ENCODE measurements around the gene ANKRD63. TPM values are rescaled to one million over a fixed set of nuclear protein-coding genes. Genes with fewer than 3 reads are reported as not detected.

Gene ANKRD63
- total and polyA plus RNA-seq, 2 donors, result not detected

DNA sequence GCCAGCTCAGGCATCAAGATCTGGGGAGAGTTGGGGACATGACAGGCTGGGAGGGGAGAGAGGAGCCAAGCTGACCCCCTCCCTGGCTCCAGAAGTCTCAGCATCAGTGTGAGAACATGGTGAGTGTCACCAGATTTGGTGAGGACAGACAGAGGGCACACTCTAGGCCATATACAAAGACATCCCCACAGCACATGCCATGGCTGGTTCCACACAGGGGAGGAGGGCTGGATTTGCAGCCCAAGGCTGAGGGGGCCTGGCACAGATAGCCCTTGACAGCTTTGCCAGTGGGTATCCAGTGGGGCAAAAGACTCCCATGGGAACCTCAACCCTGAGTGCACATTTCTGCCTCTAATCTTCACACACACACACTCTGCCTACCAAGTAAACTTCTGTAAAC is 10.1 kb upstream of the ANKRD63 start:
- Histone ChIP-seq H3K4me3 (ENCODE audit: low read length in 2 of 2) (no peak overlapping the region), H3K4me1 (ENCODE audit: control insufficient read depth in 2 of 2, insufficient read depth in 2 of 2, low read length in 2 of 2) (peaks cover 0 to 5% of the 10 kb centered on the region in 2 donors), H3K9me3 (ENCODE audit: control insufficient read depth in 2 of 2, insufficient read depth in 1 of 2, low read length in 1 of 2) (no peaks in the 10 kb centered on the region), H3K36me3 (ENCODE audit: control insufficient read depth in 2 of 2, insufficient read depth in 2 of 2, low read length in 1 of 2) (peaks cover 25 to 34% of the 10 kb centered on the region in 2 donors), H3K27me3 (ENCODE audit: control insufficient read depth in 2 of 2, insufficient read depth in 1 of 2, low read length in 1 of 2) (no peaks in the 10 kb centered on the region), H3K27ac (ENCODE audit: low read depth in 1 of 2, low read length in 1 of 2) (no peak overlapping the region)
- no peak for DNase-seq (ENCODE audit: low read depth in 6 of 9, low spot score in 9 of 9)

DNA sequence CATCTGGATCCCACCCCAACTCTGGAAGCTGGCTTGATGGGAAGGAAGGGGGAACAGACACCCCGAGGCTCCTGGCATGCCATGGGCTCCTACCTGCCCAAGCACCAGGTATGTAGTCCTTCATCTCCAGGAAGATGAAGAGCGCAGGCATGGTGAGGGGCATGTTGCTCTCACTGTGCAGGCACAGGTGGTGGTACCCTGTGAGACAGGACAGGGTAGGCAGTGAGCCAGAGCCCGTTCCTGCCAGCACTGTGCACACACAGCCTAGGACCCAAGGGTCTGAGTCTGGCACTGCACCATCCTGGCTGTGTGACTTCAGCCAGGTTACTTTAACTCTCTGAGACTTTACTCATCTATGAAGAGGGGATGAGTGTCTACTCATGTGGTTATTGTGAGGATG is 9.4 kb upstream of the ANKRD63 start:
- Histone ChIP-seq H3K27ac (ENCODE audit: low read depth in 1 of 2, low read length in 1 of 2) (no peak overlapping the region), H3K9me3 (ENCODE audit: control insufficient read depth in 2 of 2, insufficient read depth in 1 of 2, low read length in 1 of 2) (no peaks in the 10 kb centered on the region), H3K4me1 (ENCODE audit: control insufficient read depth in 2 of 2, insufficient read depth in 2 of 2, low read length in 2 of 2) (peaks cover 0 to 5% of the 10 kb centered on the region in 2 donors), H3K36me3 (ENCODE audit: control insufficient read depth in 2 of 2, insufficient read depth in 2 of 2, low read length in 1 of 2) (peaks cover 23 to 33% of the 10 kb centered on the region in 2 donors), H3K4me3 (ENCODE audit: low read length in 2 of 2) (no peak overlapping the region), H3K27me3 (ENCODE audit: control insufficient read depth in 2 of 2, insufficient read depth in 1 of 2, low read length in 1 of 2) (no peaks in the 10 kb centered on the region)
- DNase-seq (ENCODE audit: low read depth in 6 of 9, low spot score in 9 of 9), result no peak
- WGBS, result 98% methylated on average over 3 of the region's 3 CpGs

- no peak for DNase-seq (ENCODE audit: low read depth in 6 of 9, low spot score in 9 of 9)
- Histone ChIP-seq H3K27ac (ENCODE audit: low read depth in 1 of 2, low read length in 1 of 2) (no peak overlapping the region), H3K4me3 (ENCODE audit: low read length in 2 of 2) (no peak overlapping the region), H3K9me3 (ENCODE audit: control insufficient read depth in 2 of 2, insufficient read depth in 1 of 2, low read length in 1 of 2) (no peaks in the 10 kb centered on the region), H3K27me3 (ENCODE audit: control insufficient read depth in 2 of 2, insufficient read depth in 1 of 2, low read length in 1 of 2) (peaks cover 0 to 3% of the 10 kb centered on the region in 2 donors), H3K36me3 (ENCODE audit: control insufficient read depth in 2 of 2, insufficient read depth in 2 of 2, low read length in 1 of 2) (peaks cover 23 to 33% of the 10 kb centered on the region in 2 donors), H3K4me1 (ENCODE audit: control insufficient read depth in 2 of 2, insufficient read depth in 2 of 2, low read length in 2 of 2) (peaks cover 0 to 5% of the 10 kb centered on the region in 2 donors)
- 94% methylated on average over 68 of the region's 68 CpGs for WGBS
Observed at GRCh38 chr15:40290918-40291574, 8.2 kb upstream of the ANKRD63 start.

- Histone ChIP-seq H3K4me3 (ENCODE audit: low read length in 2 of 2) (no peak overlapping the region), H3K9me3 (ENCODE audit: control insufficient read depth in 2 of 2, insufficient read depth in 1 of 2, low read length in 1 of 2) (no peaks in the 10 kb centered on the region), H3K36me3 (ENCODE audit: control insufficient read depth in 2 of 2, insufficient read depth in 2 of 2, low read length in 1 of 2) (peaks cover 23 to 33% of the 10 kb centered on the region in 2 donors), H3K27me3 (ENCODE audit: control insufficient read depth in 2 of 2, insufficient read depth in 1 of 2, low read length in 1 of 2) (peaks cover 0 to 7% of the 10 kb centered on the region in 2 donors), H3K4me1 (ENCODE audit: control insufficient read depth in 2 of 2, insufficient read depth in 2 of 2, low read length in 2 of 2) (peaks cover 0 to 5% of the 10 kb centered on the region in 2 donors), H3K27ac (ENCODE audit: low read depth in 1 of 2, low read length in 1 of 2) (no peak overlapping the region)
- WGBS, result 92% methylated on average over 12 of the region's 12 CpGs
- DNase-seq (ENCODE audit: low read depth in 6 of 9, low spot score in 9 of 9), result no peak
Observed at GRCh38 chr15:40290545-40290917, 7.7 kb upstream of the ANKRD63 start.

DNA sequence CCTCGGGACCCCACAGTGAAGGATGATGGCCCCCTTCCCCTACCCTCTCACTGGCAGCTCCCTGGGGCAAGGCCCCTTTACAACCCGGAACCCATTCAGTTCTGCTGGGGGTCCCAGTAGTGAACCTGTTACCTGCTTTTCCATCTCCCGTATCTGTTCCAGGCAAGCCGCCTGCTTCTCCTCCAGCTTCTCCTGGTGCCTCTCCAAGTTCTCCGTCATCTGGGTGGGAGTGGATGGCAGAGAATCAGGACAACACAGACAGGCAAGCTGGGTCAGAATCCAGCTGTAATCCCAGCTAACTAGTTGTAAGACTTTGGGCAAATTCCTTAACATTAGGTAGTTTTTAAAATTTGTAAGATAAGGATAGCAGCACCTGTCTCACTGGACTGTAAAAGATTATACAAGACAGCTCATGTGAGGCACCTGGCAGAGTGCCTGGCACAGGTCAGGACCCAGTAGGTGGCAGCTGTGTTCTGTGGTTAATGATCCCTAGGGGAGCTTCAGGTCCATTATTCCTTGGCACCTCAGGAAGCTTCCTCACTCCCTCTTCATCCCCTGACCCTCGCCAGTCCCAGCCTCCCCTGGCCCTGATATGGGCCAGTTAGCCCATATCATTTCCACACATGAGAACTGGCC is 6.4 kb upstream of the ANKRD63 start:
- H3K36me3 ChIP-seq (ENCODE audit: control insufficient read depth in 2 of 2, insufficient read depth in 2 of 2, low read length in 1 of 2), result peaks cover 17 to 33% of the 10 kb centered on the region in 2 donors
- no peak for DNase-seq (ENCODE audit: low read depth in 6 of 9, low spot score in 9 of 9)
- H3K27ac ChIP-seq (ENCODE audit: low read depth in 1 of 2, low read length in 1 of 2), result no peak overlapping the region
- peaks cover 6 to 18% of the 10 kb centered on the region in 2 donors for H3K27me3 ChIP-seq (ENCODE audit: control insufficient read depth in 2 of 2, insufficient read depth in 1 of 2, low read length in 1 of 2)
- no peaks in the 10 kb centered on the region for H3K9me3 ChIP-seq (ENCODE audit: control insufficient read depth in 2 of 2, insufficient read depth in 1 of 2, low read length in 1 of 2)
- 83% methylated on average over 6 of the region's 6 CpGs for WGBS
- no peak overlapping the region for H3K4me3 ChIP-seq (ENCODE audit: low read length in 2 of 2)
- H3K4me1 ChIP-seq (ENCODE audit: control insufficient read depth in 2 of 2, insufficient read depth in 2 of 2, low read length in 2 of 2), result peaks cover 0 to 5% of the 10 kb centered on the region in 2 donors

- DNase-seq (ENCODE audit: low read depth in 6 of 9, low spot score in 9 of 9), result no peak
- Histone ChIP-seq H3K36me3 (ENCODE audit: control insufficient read depth in 2 of 2, insufficient read depth in 2 of 2, low read length in 1 of 2) (peaks cover 12 to 27% of the 10 kb centered on the region in 2 donors), H3K4me3 (ENCODE audit: low read length in 2 of 2) (no peak overlapping the region), H3K27ac (ENCODE audit: low read depth in 1 of 2, low read length in 1 of 2) (no peak overlapping the region), H3K9me3 (ENCODE audit: control insufficient read depth in 2 of 2, insufficient read depth in 1 of 2, low read length in 1 of 2) (no peaks in the 10 kb centered on the region), H3K4me1 (ENCODE audit: control insufficient read depth in 2 of 2, insufficient read depth in 2 of 2, low read length in 2 of 2) (peaks cover 4 to 5% of the 10 kb centered on the region in 2 donors), H3K27me3 (ENCODE audit: control insufficient read depth in 2 of 2, insufficient read depth in 1 of 2, low read length in 1 of 2) (peaks cover 19 to 31% of the 10 kb centered on the region in 2 donors)
- WGBS, result 95% methylated on average over 4 of the region's 4 CpGs
Observed at GRCh38 chr15:40287968-40288367, 5.1 kb upstream of the ANKRD63 start.

GRCh38 chr15:40287505-40287904 is 4.6 kb upstream of the ANKRD63 start:
- Histone ChIP-seq H3K27me3 (ENCODE audit: control insufficient read depth in 2 of 2, insufficient read depth in 1 of 2, low read length in 1 of 2) (peaks cover 24 to 36% of the 10 kb centered on the region in 2 donors), H3K4me1 (ENCODE audit: control insufficient read depth in 2 of 2, insufficient read depth in 2 of 2, low read length in 2 of 2) (peaks cover 8 to 9% of the 10 kb centered on the region in 2 donors)
- WGBS, result 95% methylated on average over 3 of the region's 3 CpGs

DNA sequence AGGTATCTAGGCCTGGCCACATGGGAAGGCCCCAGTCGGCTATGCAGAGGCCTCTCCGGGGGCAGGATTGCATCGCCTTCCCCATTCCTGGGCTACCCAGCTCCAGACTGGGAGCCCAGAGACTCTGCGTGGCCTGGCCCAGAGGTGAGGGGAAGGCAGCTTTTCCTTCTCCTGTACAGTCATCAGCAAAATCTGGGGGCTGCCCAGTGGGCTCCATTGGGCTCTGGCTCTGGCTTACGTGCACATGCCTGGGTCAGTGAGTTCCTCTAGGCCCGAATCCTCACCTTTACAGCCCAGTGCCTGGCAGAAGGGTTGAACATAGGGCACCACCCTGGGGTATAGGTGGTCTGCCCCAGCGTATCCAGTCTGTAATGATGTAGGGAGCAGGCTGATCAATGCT is 3.9 kb upstream of the ANKRD63 start:
- DNase-seq (ENCODE audit: low read depth in 6 of 9, low spot score in 9 of 9), result no peak
- H3K4me1 ChIP-seq (ENCODE audit: control insufficient read depth in 2 of 2, insufficient read depth in 2 of 2, low read length in 2 of 2), result peaks cover 11 to 15% of the 10 kb centered on the region in 2 donors

More at GRCh38 chr15:40287505-40287904, 4.6 kb upstream of the ANKRD63 start:
- H3K4me3 ChIP-seq (ENCODE audit: low read length in 2 of 2), result no peak overlapping the region
- DNase-seq (ENCODE audit: low read depth in 6 of 9, low spot score in 9 of 9), result no peak
- H3K27ac ChIP-seq (ENCODE audit: low read depth in 1 of 2, low read length in 1 of 2), result no peak overlapping the region
- H3K9me3 ChIP-seq (ENCODE audit: control insufficient read depth in 2 of 2, insufficient read depth in 1 of 2, low read length in 1 of 2), result peaks cover 0 to 2% of the 10 kb centered on the region in 2 donors
- peaks cover 12 to 23% of the 10 kb centered on the region in 2 donors for H3K36me3 ChIP-seq (ENCODE audit: control insufficient read depth in 2 of 2, insufficient read depth in 2 of 2, low read length in 1 of 2)

GRCh38 chr15:40286061-40286532 is 3.2 kb upstream of the ANKRD63 start:
- no peak for DNase-seq (ENCODE audit: low read depth in 6 of 9, low spot score in 9 of 9)
- Histone ChIP-seq H3K4me1 (ENCODE audit: control insufficient read depth in 2 of 2, insufficient read depth in 2 of 2, low read length in 2 of 2) (peaks cover 11 to 18% of the 10 kb centered on the region in 2 donors), H3K27ac (ENCODE audit: low read depth in 1 of 2, low read length in 1 of 2) (no peak overlapping the region), H3K36me3 (ENCODE audit: control insufficient read depth in 2 of 2, insufficient read depth in 2 of 2, low read length in 1 of 2) (peaks cover 7 to 14% of the 10 kb centered on the region in 2 donors), H3K27me3 (ENCODE audit: control insufficient read depth in 2 of 2, insufficient read depth in 1 of 2, low read length in 1 of 2) (peaks cover 38 to 48% of the 10 kb centered on the region in 2 donors), H3K4me3 (ENCODE audit: low read length in 2 of 2) (no peak overlapping the region), H3K9me3 (ENCODE audit: control insufficient read depth in 2 of 2, insufficient read depth in 1 of 2, low read length in 1 of 2) (peaks cover 0 to 4% of the 10 kb centered on the region in 2 donors)
- 91% methylated on average over 7 of the region's 7 CpGs for WGBS

More for the DNA sequence above, 3.9 kb upstream of the ANKRD63 start:
- Histone ChIP-seq H3K27me3 (ENCODE audit: control insufficient read depth in 2 of 2, insufficient read depth in 1 of 2, low read length in 1 of 2) (peaks cover 31 to 42% of the 10 kb centered on the region in 2 donors), H3K36me3 (ENCODE audit: control insufficient read depth in 2 of 2, insufficient read depth in 2 of 2, low read length in 1 of 2) (peaks cover 7 to 17% of the 10 kb centered on the region in 2 donors), H3K9me3 (ENCODE audit: control insufficient read depth in 2 of 2, insufficient read depth in 1 of 2, low read length in 1 of 2) (peaks cover 0 to 4% of the 10 kb centered on the region in 2 donors), H3K27ac (ENCODE audit: low read depth in 1 of 2, low read length in 1 of 2) (no peak overlapping the region), H3K4me3 (ENCODE audit: low read length in 2 of 2) (no peak overlapping the region)
- WGBS, result 85% methylated on average over 7 of the region's 7 CpGs

Measured in thymus (tissue), 11 donors.